HCT116 (cell line): ENCODE measurements around the gene KIAA1755. TPM values are rescaled to one million over a fixed set of nuclear protein-coding genes. Genes with fewer than 3 reads are reported as not detected.
A peak's percentile ranks its signal among the peaks of the same experiment; 100 is the strongest.

Source experiments
- ATAC-seq: fragments of 200-7000 bp; cut with Tn5 transposase; 2 replicates; pipeline ENCODE4 v1.9.1; 2020; ENCODE audit warnings: mild to moderate bottlenecking, moderate library complexity
- BruUV-seq: library from RNA; stranded (reverse); fragments of 400-500 nt; replicated peaks from 2 replicates; lab custom pipeline; 2021; lab: Mats Ljungman, UMichigan
- CTCF ChIA-PET: fragments of 300-600 bp; sonication (Branson Sonifier 250); formaldehyde crosslinking; loops from one replicate; lab custom pipeline; 2021; ENCODE audit warnings: antibody characterized with exemption; lab: Charles Lee
- POLR2A ChIA-PET: fragments of 300-600, 350-600 bp; sonication (Branson Sonifier 250); formaldehyde crosslinking; loops from one replicate; lab custom pipeline; 2021; ENCODE audit warnings: antibody characterized with exemption; lab: Charles Lee
- RAD21 ChIA-PET, 2 experiments: fragments of 300-600 bp; sonication (Branson Sonifier 250); formaldehyde crosslinking; loops; one replicate each; lab custom pipeline; 2023; ENCODE audit warnings: low total read pairs in 2 of 2; ENCODE audit not compliant: uncharacterized antibody in 2 of 2, unreplicated experiment in 2 of 2, low non-redundant PET in 1 of 2; lab: Charles Lee
- DNase-seq: peaks from one replicate; pipeline ENCODE4 v3.0.0-alpha.2; 2010; ENCODE audit warnings: low read depth, low spot score
- H2AFZ ChIP-seq: fragments of 200-600 bp; shearing (Covaris generic), sonication (generic); 2 replicates; pipeline ENCODE4 v1.6.1; 2017; ENCODE audit warnings: low read depth, mixed run types, mixed read lengths, antibody characterized with exemption, low read length; ENCODE audit not compliant: poor library complexity, severe bottlenecking
- H3K27ac ChIP-seq: 2 replicates; pipeline ENCODE4 v1.5.1; 2012; ENCODE audit warnings: low read depth, low read length
- H3K27me3 ChIP-seq: fragments of 200-600 bp; sonication (generic); 2 replicates; pipeline ENCODE4 v1.6.1; 2016; ENCODE audit warnings: mixed run types, low read length, mixed read lengths; ENCODE audit not compliant: insufficient read depth
- H3K36me3 ChIP-seq, 2 experiments: fragments of 200-500 bp in 1 of 2; fragments of 200-600 bp in 1 of 2; sonication (Bioruptor generic) in 1 of 2; sonication (generic) in 1 of 2; 2 replicates each; pipeline versions ENCODE4 v1.5.1 to v1.6.1; 2014 to 2016; ENCODE audit warnings: low read length in 2 of 2, inconsistent platforms in 1 of 2, mixed read lengths in 1 of 2, mixed run types in 1 of 2; ENCODE audit not compliant: insufficient read depth in 2 of 2, control insufficient read depth in 1 of 2
- H3K4me1 ChIP-seq, 2 experiments: fragments of 200-600 bp in 1 of 2; sonication (generic) in 1 of 2; 2 replicates each; pipeline versions ENCODE4 v1.5.1 to v1.6.1; 2012 to 2017; ENCODE audit warnings: low read length in 2 of 2, inconsistent platforms in 1 of 2, mild to moderate bottlenecking in 1 of 2, mixed read lengths in 1 of 2, mixed run types in 1 of 2, moderate library complexity in 1 of 2; ENCODE audit not compliant: insufficient read depth in 2 of 2, control insufficient read depth in 1 of 2
- H3K4me2 ChIP-seq: fragments of 200-600 bp; sonication (generic); 2 replicates; pipeline ENCODE4 v1.6.1; 2017; ENCODE audit warnings: mixed run types, low read length, mixed read lengths
- H3K4me3 ChIP-seq, 2 experiments: fragments of 200-600 bp in 1 of 2; sonication (generic) in 1 of 2; replicated peaks in 1 of 2; 2 replicates each; pipeline ENCODE4 v1.5.1; 2011 to 2016; ENCODE audit warnings: low read length in 2 of 2, control low read depth in 1 of 2, low read depth in 1 of 2, mild to moderate bottlenecking in 1 of 2, mixed read lengths in 1 of 2, mixed run types in 1 of 2
- H3K79me2 ChIP-seq: fragments of 200-600 bp; sonication (generic); 2 replicates; pipeline ENCODE4 v1.6.1; 2017; ENCODE audit warnings: mild to moderate bottlenecking, mixed run types, low read length, moderate library complexity, mixed read lengths; ENCODE audit not compliant: insufficient read depth
- H3K9ac ChIP-seq: fragments of 200-600 bp; sonication (generic); 2 replicates; pipeline ENCODE4 v1.6.1; 2016; ENCODE audit warnings: low read length, mixed read lengths
- H3K9me2 ChIP-seq: fragments of 200-600 bp; sonication (generic), shearing (Covaris generic); 2 replicates; pipeline ENCODE4 v1.6.1; 2017; ENCODE audit warnings: mixed run types, mild to moderate bottlenecking, moderate library complexity; ENCODE audit not compliant: insufficient read depth
- H3K9me3 ChIP-seq, 2 experiments: fragments of 200-500 bp in 1 of 2; fragments of 200-600 bp in 1 of 2; sonication (Bioruptor generic) in 1 of 2; sonication (generic) in 1 of 2; 2 replicates each; pipeline ENCODE4 v1.6.1; 2014 to 2017; ENCODE audit warnings: low read length in 2 of 2, mixed read lengths in 2 of 2, inconsistent platforms in 1 of 2, low read depth in 1 of 2, mild to moderate bottlenecking in 1 of 2, mixed run types in 1 of 2, moderate library complexity in 1 of 2; ENCODE audit not compliant: control insufficient read depth in 1 of 2, insufficient read depth in 1 of 2
- H4K20me1 ChIP-seq: fragments of 200-600 bp; sonication (generic), shearing (Covaris generic); 2 replicates; pipeline ENCODE4 v1.6.1; 2017; ENCODE audit warnings: mixed run types, mild to moderate bottlenecking, moderate library complexity; ENCODE audit not compliant: insufficient read depth
- CEBPB ChIP-seq: IDR thresholded peaks from 2 replicates; pipeline ENCODE4 v1.6.1; 2012; ENCODE audit warnings: low read depth
- CTCF ChIP-seq, 3 experiments: fragments of 200-600 bp in 1 of 3; sonication (generic) in 1 of 3; IDR thresholded peaks in 2 of 3; conservative IDR thresholded peaks in 1 of 3; 2 replicates each; pipeline ENCODE4 v1.5.1; 2012 to 2017; ENCODE audit warnings: low read depth in 2 of 3, low read length in 2 of 3, antibody characterized with exemption in 1 of 3, borderline replicate concordance in 1 of 3, control low read depth in 1 of 3, mild to moderate bottlenecking in 1 of 3, mixed read lengths in 1 of 3, mixed run types in 1 of 3, moderate library complexity in 1 of 3; ENCODE audit not compliant: insufficient read depth in 1 of 3
- EZH2 ChIP-seq: fragments of 200-600 bp; sonication (generic); IDR thresholded peaks from 2 replicates; pipeline ENCODE4 v1.6.1; 2017; ENCODE audit warnings: antibody characterized with exemption, mixed run types
- EZH2phosphoT487 ChIP-seq: fragments of 200-600 bp; IDR thresholded peaks from 2 replicates; pipeline ENCODE4 v1.6.1; 2018; ENCODE audit warnings: antibody characterized with exemption, borderline replicate concordance
- FOSL1 ChIP-seq: IDR thresholded peaks from 2 replicates; pipeline ENCODE4 v1.6.1; 2012; ENCODE audit warnings: low read depth
- SIN3A ChIP-seq: IDR thresholded peaks from 2 replicates; pipeline ENCODE4 v1.6.1; 2012; ENCODE audit warnings: low read depth
- SP1 ChIP-seq: IDR thresholded peaks from 2 replicates; pipeline ENCODE4 v1.6.1; 2012; ENCODE audit warnings: low read depth
- TCF7L2 ChIP-seq: IDR thresholded peaks from 2 replicates; pipeline ENCODE4 v1.7.0; 2011; ENCODE audit warnings: borderline replicate concordance, inconsistent platforms; ENCODE audit not compliant: insufficient read depth, insufficient read length; ENCODE audit errors: extremely low read depth
- ZFX ChIP-seq: fragments of 450-650 bp; IDR thresholded peaks from 2 replicates; pipeline ENCODE4 v1.6.1; 2017
- ZNF274 ChIP-seq: fragments of 200-500 bp; sonication (Bioruptor generic); IDR thresholded peaks from 2 replicates; pipeline ENCODE4 v1.6.1; 2014; ENCODE audit warnings: mild to moderate bottlenecking, low read depth, low read length, inconsistent platforms
- intact Hi-C: fragments of 100-400 bp; cut with micrococcal nuclease; formaldehyde crosslinking; loops from 2 replicates; pipeline ENCODE4 v1.10.0; 2022
- total RNA-seq: library from RNA; stranded (reverse); gene quantifications from one replicate; pipeline ENCODE4 v1.2.1, GENCODE V29; 2021; ENCODE audit not compliant: unreplicated experiment
- TF ChIP-seq, protein P1 (sequence below): IDR thresholded peaks from 2 replicates; pipeline ENCODE4 v1.6.1; 2012
- TF ChIP-seq, protein P2 (sequence below): IDR thresholded peaks from 2 replicates; pipeline ENCODE4 v1.6.1; 2012; ENCODE audit warnings: low read depth

Gene KIAA1755
- total RNA-seq, 1 experiment from 2014 or later: not detected

- Histone ChIP-seq H4K20me1 (no peaks in the 10 kb centered on the region), H3K9me2 (no peaks in the 10 kb centered on the region), H3K4me1 (no peaks in the 10 kb centered on the region), H3K9ac (no peak overlapping the region), H3K4me2 (no peak overlapping the region), H3K27me3 (no peaks in the 10 kb centered on the region), H3K36me3 (no peaks in the 10 kb centered on the region), H2AFZ (no peak overlapping the region), H3K79me2 (no peaks in the 10 kb centered on the region), H3K4me3 (no peak overlapping the region), H3K27ac (no peak overlapping the region), H3K9me3 (no peaks in the 10 kb centered on the region)
- intact Hi-C loops: no loop called here
- ChIA-PET POLR2A (no interaction called here), RAD21 (no interaction called here), CTCF (interaction anchor here (1.3 to 2.2 kb wide), 4 partner anchors 8 to 180 kb away, joined by 4 to 9 read pairs (median 6); no protein-coding TSS in a partner anchor)
- DNase-seq (no peak), ATAC-seq (peak; percentile 46; the same call in 1 of the 2 replicates)
- TF ChIP-seq, protein P1, sequence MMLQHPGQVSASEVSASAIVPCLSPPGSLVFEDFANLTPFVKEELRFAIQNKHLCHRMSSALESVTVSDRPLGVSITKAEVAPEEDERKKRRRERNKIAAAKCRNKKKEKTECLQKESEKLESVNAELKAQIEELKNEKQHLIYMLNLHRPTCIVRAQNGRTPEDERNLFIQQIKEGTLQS: no peak
- TF ChIP-seq SP1: no peak
- no peak for TF ChIP-seq TCF7L2
- no peak for TF ChIP-seq ZNF274
- TF ChIP-seq FOSL1: no peak
- no peak for TF ChIP-seq EZH2phosphoT487
- TF ChIP-seq, protein P2, sequence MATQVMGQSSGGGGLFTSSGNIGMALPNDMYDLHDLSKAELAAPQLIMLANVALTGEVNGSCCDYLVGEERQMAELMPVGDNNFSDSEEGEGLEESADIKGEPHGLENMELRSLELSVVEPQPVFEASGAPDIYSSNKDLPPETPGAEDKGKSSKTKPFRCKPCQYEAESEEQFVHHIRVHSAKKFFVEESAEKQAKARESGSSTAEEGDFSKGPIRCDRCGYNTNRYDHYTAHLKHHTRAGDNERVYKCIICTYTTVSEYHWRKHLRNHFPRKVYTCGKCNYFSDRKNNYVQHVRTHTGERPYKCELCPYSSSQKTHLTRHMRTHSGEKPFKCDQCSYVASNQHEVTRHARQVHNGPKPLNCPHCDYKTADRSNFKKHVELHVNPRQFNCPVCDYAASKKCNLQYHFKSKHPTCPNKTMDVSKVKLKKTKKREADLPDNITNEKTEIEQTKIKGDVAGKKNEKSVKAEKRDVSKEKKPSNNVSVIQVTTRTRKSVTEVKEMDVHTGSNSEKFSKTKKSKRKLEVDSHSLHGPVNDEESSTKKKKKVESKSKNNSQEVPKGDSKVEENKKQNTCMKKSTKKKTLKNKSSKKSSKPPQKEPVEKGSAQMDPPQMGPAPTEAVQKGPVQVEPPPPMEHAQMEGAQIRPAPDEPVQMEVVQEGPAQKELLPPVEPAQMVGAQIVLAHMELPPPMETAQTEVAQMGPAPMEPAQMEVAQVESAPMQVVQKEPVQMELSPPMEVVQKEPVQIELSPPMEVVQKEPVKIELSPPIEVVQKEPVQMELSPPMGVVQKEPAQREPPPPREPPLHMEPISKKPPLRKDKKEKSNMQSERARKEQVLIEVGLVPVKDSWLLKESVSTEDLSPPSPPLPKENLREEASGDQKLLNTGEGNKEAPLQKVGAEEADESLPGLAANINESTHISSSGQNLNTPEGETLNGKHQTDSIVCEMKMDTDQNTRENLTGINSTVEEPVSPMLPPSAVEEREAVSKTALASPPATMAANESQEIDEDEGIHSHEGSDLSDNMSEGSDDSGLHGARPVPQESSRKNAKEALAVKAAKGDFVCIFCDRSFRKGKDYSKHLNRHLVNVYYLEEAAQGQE: no peak
- no peak for TF ChIP-seq CTCF (IDR thresholded peaks at IDR 0.05 in 2 of 3, conservative IDR thresholded peaks at IDR 0.05 in 1 of 3; ENCODE audit: borderline replicate concordance in 1 of 3, insufficient read depth in 1 of 3, low read depth in 2 of 3, low read length in 2 of 3)
- no peak for TF ChIP-seq CEBPB
- no peak for TF ChIP-seq EZH2
- no peak for TF ChIP-seq SIN3A
- no peak for TF ChIP-seq ZFX
- BruUV-seq: no TSS peak
Measured at GRCh38 chr20:38228436-38228835, 32.1 kb downstream of the KIAA1755 start.
